Sigmoid colon (tissue), 7 donors: ENCODE data around the gene RARA. TPM values are rescaled to one million over a fixed set of nuclear protein-coding genes. Genes with fewer than 3 reads are reported as not detected.

Experiments used
- DNase-seq: peaks from one replicate; pipeline ENCODE4 v3.0.0-alpha.2; 2019
- H3K27ac ChIP-seq, 4 donors: fragments of 200-600 bp; sonication (generic); one replicate each; pipeline ENCODE4 v1.5.1; 2016 to 2019; ENCODE audit warnings: mild to moderate bottlenecking in 1 of 4
- H3K27me3 ChIP-seq, 3 donors: fragments of 200-600 bp; sonication (generic); one replicate each; pipeline ENCODE4 v1.5.1; 2019; ENCODE audit warnings: mild to moderate bottlenecking in 1 of 3
- H3K36me3 ChIP-seq, 4 donors: fragments of 200-600 bp; sonication (generic); one replicate each; pipeline ENCODE4 v1.5.1; 2016 to 2019
- H3K4me1 ChIP-seq, 4 donors: fragments of 200-600 bp; sonication (generic); one replicate each; pipeline ENCODE4 v1.5.1; 2017 to 2019
- H3K4me3 ChIP-seq, 4 donors: fragments of 200-600 bp; sonication (generic); one replicate each; pipeline ENCODE4 v1.5.1; 2017 to 2019; ENCODE audit warnings: mild to moderate bottlenecking in 2 of 4, moderate library complexity in 1 of 4
- H3K9me3 ChIP-seq, 4 donors: fragments of 200-600 bp in 3 of 4; sonication (generic) in 3 of 4; one replicate each; pipeline versions ENCODE4 v1.5.1 to v1.6.1; 2013 to 2019
- CTCF ChIP-seq, 4 experiments: fragments of 450-650 bp in 3 of 4; fragments of 200-600 bp in 1 of 4; IDR thresholded peaks; one replicate each; pipeline ENCODE4 v1.5.1; 2016 to 2019; ENCODE audit warnings: antibody characterized with exemption in 4 of 4, mild to moderate bottlenecking in 3 of 4, moderate library complexity in 2 of 4
- EP300 ChIP-seq, 4 donors: sonication (generic); formaldehyde crosslinking; IDR thresholded peaks; one replicate each; pipeline ENCODE4 v1.6.1; 2017; ENCODE audit warnings: antibody characterized with exemption in 4 of 4
- POLR2A ChIP-seq, 2 donors: fragments of 450-650 bp; IDR thresholded peaks; one replicate each; pipeline ENCODE4 v1.6.1; 2016; ENCODE audit warnings: antibody characterized with exemption in 2 of 2, mild to moderate bottlenecking in 2 of 2, moderate library complexity in 2 of 2
- POLR2AphosphoS5 ChIP-seq, 4 donors: sonication (generic); formaldehyde crosslinking; IDR thresholded peaks; one replicate each; pipeline ENCODE4 v1.6.1; 2017; ENCODE audit warnings: antibody characterized with exemption in 4 of 4
- WGBS, 2 donors: extraction: QIAGEN DNeasy Blood & Tissue Kit; methylation state at CpG; one replicate each; pipeline ENCODE4 v1.1.7; 2013; 5-methylcytosine and 5-hydroxymethylcytosine counted together
- intact Hi-C: fragments of 100-400 bp; cut with DNase I; formaldehyde crosslinking; loops from one replicate; pipeline ENCODE4 v1.15.1; 2023
- polyA plus RNA-seq, 3 donors: library from polyadenylated mRNA; stranded (reverse); fragments of 200-250 nt; gene quantifications; one replicate each; pipeline ENCODE4 v1.2.3, GENCODE V29; 2013
- total RNA-seq, 4 donors: library from RNA; depleted of rRNA; stranded (reverse); fragments of >200 nt; gene quantifications; one replicate each; pipeline ENCODE4 v1.1.0, GENCODE V29; 2016
- donor health status: healthy with polysubstance abuse.
- donor health status: Bipolar disorder and iron deficiency.
- donor health status: healthy.

Gene RARA
- total and polyA plus RNA-seq, 7 donors: 15.8 to 29.6 (median 26.4) TPM

GRCh38 chr17:40320756-40321523 lies 12.0 kb downstream of the RARA start:
- peaks cover 0 to 95% (median 94%) of the 10 kb centered on the region in 4 donors for H3K4me1 ChIP-seq
- no peaks in the 10 kb centered on the region for H3K27me3 ChIP-seq
- H3K27ac ChIP-seq: peak overlapping the region; percentile 93 to 98 (median 96)
- TF ChIP-seq POLR2AphosphoS5 (IDR thresholded peaks at IDR 0.05) (peak in 3 of 4 donors; percentile 45 to 64 (median 52)), POLR2A (IDR thresholded peaks at IDR 0.05) (no peak), CTCF (IDR thresholded peaks at IDR 0.05) (no peak), EP300 (IDR thresholded peaks at IDR 0.05) (no peak)
- peak; percentile 92 for DNase-seq
- no peaks in the 10 kb centered on the region for H3K9me3 ChIP-seq
- peak overlapping the region in 3 of 4 donors; percentile 18 to 87 (median 32) for H3K4me3 ChIP-seq
- no peaks in the 10 kb centered on the region for H3K36me3 ChIP-seq
- WGBS, 2 donors: 52 to 62% methylated on average over 19 of the region's 19 CpGs
- intact Hi-C loops: no loop called here

GRCh38 chr17:40321524-40321929 lies 12.5 kb downstream of the RARA start:
- no peak for DNase-seq
- H3K4me1 ChIP-seq: peaks cover 0 to 95% (median 94%) of the 10 kb centered on the region in 4 donors
- TF ChIP-seq POLR2A (IDR thresholded peaks at IDR 0.05) (no peak), EP300 (IDR thresholded peaks at IDR 0.05) (no peak), CTCF (IDR thresholded peaks at IDR 0.05) (no peak), POLR2AphosphoS5 (IDR thresholded peaks at IDR 0.05) (no peak)
- H3K36me3 ChIP-seq: no peaks in the 10 kb centered on the region
- peak overlapping the region in 3 of 4 donors; percentile 18 to 87 (median 32) for H3K4me3 ChIP-seq
- H3K27me3 ChIP-seq: no peaks in the 10 kb centered on the region
- peak overlapping the region; percentile 93 to 98 (median 96) for H3K27ac ChIP-seq
- intact Hi-C loops: no loop called here
- WGBS, 2 donors: 59 to 75% methylated on average over 4 of the region's 4 CpGs
- no peaks in the 10 kb centered on the region for H3K9me3 ChIP-seq

- H3K27me3 ChIP-seq: no peaks in the 10 kb centered on the region
- H3K27ac ChIP-seq: peak overlapping the region; percentile 93 to 98 (median 96)
- H3K36me3 ChIP-seq: no peaks in the 10 kb centered on the region
- intact Hi-C loops: no loop called here
- peak; percentile 84 for DNase-seq
- H3K4me3 ChIP-seq: peak overlapping the region; percentile 12 to 87 (median 25)
- peaks cover 0 to 95% (median 94%) of the 10 kb centered on the region in 4 donors for H3K4me1 ChIP-seq
- TF ChIP-seq CTCF (IDR thresholded peaks at IDR 0.05) (no peak), POLR2A (IDR thresholded peaks at IDR 0.05) (no peak), POLR2AphosphoS5 (IDR thresholded peaks at IDR 0.05) (no peak), EP300 (IDR thresholded peaks at IDR 0.05) (no peak)
- WGBS, 2 donors: 18 to 46% methylated on average over 4 of the region's 4 CpGs
- no peaks in the 10 kb centered on the region for H3K9me3 ChIP-seq
These were observed 13.0 kb downstream of the RARA start for GRCh38 chr17:40321961-40322357.

GRCh38 chr17:40322358-40323315 lies 13.7 kb downstream of the RARA start:
- DNase-seq: peak; percentile 87
- Histone ChIP-seq H3K9me3 (no peaks in the 10 kb centered on the region), H3K4me1 (peaks cover 0 to 95% (median 94%) of the 10 kb centered on the region in 4 donors), H3K27ac (peak overlapping the region; percentile 93 to 98 (median 96)), H3K36me3 (no peaks in the 10 kb centered on the region), H3K4me3 (peak overlapping the region; percentile 12 to 87 (median 25)), H3K27me3 (no peaks in the 10 kb centered on the region)
- intact Hi-C loops: no loop called here
- TF ChIP-seq EP300 (IDR thresholded peaks at IDR 0.05) (peak in 1 of 4 donors; percentile 66), POLR2AphosphoS5 (IDR thresholded peaks at IDR 0.05) (peak in 3 of 4 donors; percentile 7 to 44 (median 30)), POLR2A (IDR thresholded peaks at IDR 0.05) (no peak), CTCF (IDR thresholded peaks at IDR 0.05) (no peak)
- 21 to 55% methylated on average over 19 of the region's 19 CpGs for WGBS, 2 donors
